Activated naive CD8-positive, alpha-beta T cell (primary cell): Measurements from ENCODE around the gene NR4A1.
A peak's percentile ranks its signal among the peaks of the same experiment; 100 is the strongest.

Experiments
- H3K27ac Mint-ChIP-seq: one replicate; pipeline ENCODE4 v1.8.0; 2021; ENCODE audit warnings: mixed read lengths
- H3K27me3 Mint-ChIP-seq: one replicate; pipeline ENCODE4 v1.8.0; 2021; ENCODE audit warnings: mixed read lengths
- H3K36me3 Mint-ChIP-seq: one replicate; pipeline ENCODE4 v1.8.0; 2021; ENCODE audit warnings: mixed read lengths
- H3K4me1 Mint-ChIP-seq: one replicate; pipeline ENCODE4 v1.8.0; 2021; ENCODE audit warnings: low read depth, mixed read lengths
- H3K4me3 Mint-ChIP-seq: one replicate; pipeline ENCODE4 v1.8.0; 2021; ENCODE audit warnings: mild to moderate bottlenecking, mixed read lengths
- H3K9me3 Mint-ChIP-seq: one replicate; pipeline ENCODE4 v1.8.0; 2021; ENCODE audit warnings: low read depth, mixed read lengths

Gene NR4A1

DNA sequence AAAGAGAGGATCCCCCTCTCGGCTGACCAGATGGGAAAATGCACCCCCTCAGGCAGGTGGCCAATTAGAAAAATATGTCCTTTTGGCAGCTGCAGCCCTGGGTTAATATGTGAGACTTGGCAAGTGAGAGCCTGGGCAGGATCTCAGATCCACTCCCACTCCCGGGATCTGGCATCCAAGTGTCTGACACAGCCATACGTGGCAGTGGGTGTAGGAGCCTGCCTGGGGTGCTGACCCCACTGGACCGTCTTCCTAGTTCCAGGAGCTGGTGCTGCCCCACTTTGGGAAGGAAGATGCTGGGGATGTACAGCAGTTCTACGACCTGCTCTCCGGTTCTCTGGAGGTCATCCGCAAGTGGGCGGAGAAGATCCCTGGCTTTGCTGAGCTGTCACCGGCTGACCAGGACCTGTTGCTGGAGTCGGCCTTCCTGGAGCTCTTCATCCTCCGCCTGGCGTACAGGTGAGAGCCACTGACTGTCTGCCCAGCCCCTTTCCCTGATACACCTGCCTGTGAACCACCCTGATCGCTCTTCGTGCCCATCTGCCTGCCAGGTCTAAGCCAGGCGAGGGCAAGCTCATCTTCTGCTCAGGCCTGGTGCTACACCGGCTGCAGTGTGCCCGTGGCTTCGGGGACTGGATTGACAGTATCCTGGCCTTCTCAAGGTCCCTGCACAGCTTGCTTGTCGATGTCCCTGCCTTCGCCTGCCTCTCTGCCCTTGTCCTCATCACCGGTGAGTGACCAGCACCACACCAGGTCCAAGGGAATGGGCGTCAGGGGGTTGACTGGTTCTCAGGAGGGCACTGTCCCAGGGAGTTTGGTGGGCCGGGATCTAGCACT lies 5.8 kb downstream of the NR4A1 start:
- Mint-ChIP-seq H3K27ac (no peak overlapping the region), H3K4me1 (peaks cover 15% of the 10 kb centered on the region), H3K36me3 (no peaks in the 10 kb centered on the region), H3K4me3 (no peak overlapping the region), H3K27me3 (no peaks in the 10 kb centered on the region), H3K9me3 (no peaks in the 10 kb centered on the region)

- Mint-ChIP-seq H3K27ac (no peak overlapping the region), H3K27me3 (no peaks in the 10 kb centered on the region), H3K4me3 (no peak overlapping the region), H3K36me3 (no peaks in the 10 kb centered on the region), H3K4me1 (peaks cover 8% of the 10 kb centered on the region), H3K9me3 (no peaks in the 10 kb centered on the region)
These were observed 6.7 kb downstream of the NR4A1 start for GRCh38 chr12:52057638-52058576.

GRCh38 chr12:52058631-52059361 lies 7.6 kb downstream of the NR4A1 start:
- Mint-ChIP-seq H3K27ac (no peak overlapping the region), H3K4me1 (peaks cover 2% of the 10 kb centered on the region)

DNA sequence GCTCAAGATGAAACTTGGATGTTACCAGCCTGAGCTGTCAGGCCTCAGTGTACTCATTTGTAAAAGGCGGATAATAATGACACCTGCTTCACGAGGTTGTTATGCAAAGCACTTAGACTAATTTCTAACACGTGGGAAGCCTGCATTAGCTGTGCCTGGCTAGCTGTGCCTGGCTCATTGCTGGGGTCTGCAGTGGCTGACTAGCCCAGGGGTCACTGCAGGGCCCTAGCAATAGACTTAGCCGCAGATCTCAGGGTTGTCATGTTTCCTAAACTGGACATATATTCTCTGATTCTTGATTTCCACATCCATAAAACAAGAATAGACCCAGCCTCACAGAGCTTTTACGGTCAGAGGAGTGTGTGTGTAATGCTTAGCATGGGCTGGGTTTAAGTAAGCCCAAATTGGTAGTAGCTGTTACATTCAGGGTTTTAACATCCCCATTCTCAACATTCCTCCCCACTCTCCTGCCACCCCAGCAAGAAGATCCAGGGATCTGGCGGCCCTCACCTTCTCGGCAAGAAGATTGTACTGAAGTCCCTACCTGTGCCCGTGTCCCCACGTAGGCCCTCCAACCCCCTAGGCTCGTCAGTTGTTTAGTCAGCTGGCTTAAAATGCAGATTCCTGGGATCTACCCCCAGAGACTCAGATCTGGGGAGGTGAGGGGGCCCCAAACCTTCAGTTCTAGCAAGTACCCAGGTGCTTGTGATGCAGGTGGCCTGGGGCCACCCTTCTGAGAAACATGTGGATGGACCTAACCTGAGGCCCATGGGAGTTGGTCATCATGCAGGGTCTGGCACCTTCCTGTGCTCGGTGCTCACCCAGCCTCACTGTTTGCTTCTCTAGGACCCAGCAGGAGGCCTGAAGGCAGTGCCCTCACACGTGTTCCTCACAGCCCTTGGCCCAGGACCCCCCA lies 8.6 kb downstream of the NR4A1 start:
- no peaks in the 10 kb centered on the region for H3K36me3 Mint-ChIP-seq
- H3K4me1 Mint-ChIP-seq: peaks cover 2% of the 10 kb centered on the region
- H3K4me3 Mint-ChIP-seq: no peak overlapping the region
- peak overlapping the region; percentile 28 for H3K27ac Mint-ChIP-seq
- no peaks in the 10 kb centered on the region for H3K27me3 Mint-ChIP-seq
- H3K9me3 Mint-ChIP-seq: no peaks in the 10 kb centered on the region

More at GRCh38 chr12:52058631-52059361, 7.6 kb downstream of the NR4A1 start:
- Mint-ChIP-seq H3K27me3 (no peaks in the 10 kb centered on the region), H3K4me3 (no peak overlapping the region), H3K9me3 (no peaks in the 10 kb centered on the region), H3K36me3 (no peaks in the 10 kb centered on the region)

DNA sequence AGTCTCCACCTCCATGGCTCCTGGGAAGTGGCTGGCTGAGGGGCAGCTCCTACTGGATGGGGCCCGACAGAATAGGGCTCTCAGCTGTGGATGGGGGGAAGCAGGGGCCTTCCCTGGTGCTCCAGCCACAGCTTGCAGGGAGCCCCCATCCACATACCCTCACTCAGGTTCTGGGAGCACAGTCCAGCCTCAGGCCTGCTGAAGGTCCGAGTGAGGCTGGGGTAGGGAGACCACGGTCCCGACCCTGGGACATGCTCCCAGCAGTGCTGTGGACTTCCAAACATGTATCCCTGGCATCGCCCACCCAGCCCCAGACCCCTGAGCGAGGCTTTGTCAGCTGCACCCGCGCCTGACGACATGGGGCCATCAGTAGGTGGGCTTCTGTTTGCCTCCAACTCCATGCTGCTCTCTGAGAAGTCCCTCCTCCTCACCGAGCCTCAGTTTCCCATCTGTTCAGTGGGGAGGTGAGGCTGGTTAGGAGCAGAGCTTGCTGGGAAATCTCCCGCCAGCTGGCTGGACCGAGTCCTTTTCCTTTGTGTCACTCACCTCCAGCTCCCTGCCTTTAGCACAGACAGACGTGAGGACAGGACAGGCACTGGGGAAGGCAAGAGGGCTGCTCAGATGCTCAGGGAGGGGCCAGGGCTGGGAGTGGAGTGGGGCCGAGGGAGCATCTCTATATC lies 9.4 kb downstream of the NR4A1 start:
- Mint-ChIP-seq H3K9me3 (no peaks in the 10 kb centered on the region), H3K36me3 (no peaks in the 10 kb centered on the region), H3K27ac (no peak overlapping the region), H3K4me1 (peaks cover 2% of the 10 kb centered on the region), H3K27me3 (no peaks in the 10 kb centered on the region), H3K4me3 (no peak overlapping the region)

DNA sequence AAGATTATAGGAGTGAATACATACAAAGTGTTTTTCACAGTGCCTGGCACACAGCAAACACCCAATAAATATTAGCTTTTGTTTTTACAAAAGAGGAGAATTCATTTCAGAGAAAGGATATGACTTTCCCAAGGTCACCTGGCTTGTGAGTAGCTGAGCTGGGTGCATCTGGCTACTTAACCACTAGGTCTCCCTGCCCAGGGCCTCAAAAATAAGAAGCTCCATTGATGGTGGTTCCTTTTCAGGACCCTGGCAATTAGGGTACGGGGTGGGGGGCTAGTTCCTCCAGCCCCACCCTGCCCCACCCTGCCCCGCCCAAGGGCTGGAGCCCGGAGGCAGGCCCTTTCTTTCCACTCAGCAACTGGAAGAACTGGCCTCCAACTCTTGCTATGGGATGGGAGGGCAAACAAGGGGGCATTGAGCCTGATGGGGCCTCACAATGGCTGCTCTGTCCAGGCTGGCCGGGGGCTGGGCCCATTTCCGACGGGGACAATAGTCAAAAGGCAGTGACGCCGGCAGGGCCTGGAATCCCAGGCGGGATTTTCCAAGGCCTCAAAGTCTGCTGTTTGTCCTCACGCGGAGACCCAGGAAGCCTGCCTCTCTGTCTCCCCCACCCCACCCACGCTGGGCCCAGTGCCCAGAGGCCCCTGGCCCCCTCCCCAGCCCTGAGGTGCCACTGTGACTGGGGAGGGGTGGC lies 10.4 kb downstream of the NR4A1 start:
- no peaks in the 10 kb centered on the region for H3K4me1 Mint-ChIP-seq
- no peak overlapping the region for H3K4me3 Mint-ChIP-seq
- no peaks in the 10 kb centered on the region for H3K36me3 Mint-ChIP-seq
- H3K27me3 Mint-ChIP-seq: no peaks in the 10 kb centered on the region
- H3K27ac Mint-ChIP-seq: no peak overlapping the region
- H3K9me3 Mint-ChIP-seq: no peaks in the 10 kb centered on the region

DNA sequence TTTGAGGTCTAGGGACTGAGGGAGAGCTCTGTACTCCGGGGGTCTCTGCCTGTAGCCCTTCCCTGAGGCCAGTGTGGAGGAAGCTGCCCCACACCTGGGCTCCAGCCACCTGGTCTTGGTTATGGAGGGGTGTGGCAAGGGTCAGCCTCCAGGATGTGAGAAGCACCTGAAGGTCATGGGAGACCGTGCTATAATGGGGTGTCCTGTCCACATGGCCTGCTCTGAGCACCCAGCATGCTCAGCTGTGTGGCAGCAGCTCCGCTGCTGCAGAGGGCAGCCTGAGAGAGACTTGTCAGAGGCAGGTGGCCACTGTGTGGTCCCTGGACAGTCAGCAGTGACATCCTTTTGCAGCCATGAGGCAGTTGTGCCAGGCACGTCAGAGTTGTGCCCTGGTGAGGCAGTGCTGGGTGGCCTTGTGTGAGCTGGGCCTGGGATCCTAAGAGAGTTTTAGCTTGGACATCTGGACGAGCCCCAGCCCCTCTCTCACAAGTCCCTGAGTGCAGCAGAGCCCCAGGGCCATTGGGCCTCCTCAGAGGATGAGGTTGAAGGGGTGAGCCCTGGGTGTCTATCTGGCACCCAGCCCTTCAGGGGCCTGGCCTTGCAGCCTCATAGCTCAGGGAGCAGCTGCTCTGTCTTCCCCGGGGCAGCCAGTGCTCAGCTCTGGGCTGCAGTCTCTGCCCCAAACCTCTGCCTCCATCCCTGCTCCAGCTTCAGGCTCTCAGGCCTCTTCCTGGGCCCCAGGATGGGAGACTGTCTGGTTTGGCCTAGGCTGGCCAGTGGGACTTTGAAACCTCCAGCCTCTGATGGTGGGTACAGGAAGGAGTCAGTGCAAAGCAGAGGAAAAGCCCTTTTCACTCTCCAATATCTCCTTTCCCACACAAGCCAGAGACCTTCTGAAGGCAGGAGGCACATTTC lies 11.2 kb downstream of the NR4A1 start:
- no peaks in the 10 kb centered on the region for H3K4me1 Mint-ChIP-seq
- no peaks in the 10 kb centered on the region for H3K27me3 Mint-ChIP-seq
- H3K27ac Mint-ChIP-seq: no peak overlapping the region
- no peaks in the 10 kb centered on the region for H3K36me3 Mint-ChIP-seq
- H3K4me3 Mint-ChIP-seq: no peak overlapping the region
- H3K9me3 Mint-ChIP-seq: no peaks in the 10 kb centered on the region

DNA sequence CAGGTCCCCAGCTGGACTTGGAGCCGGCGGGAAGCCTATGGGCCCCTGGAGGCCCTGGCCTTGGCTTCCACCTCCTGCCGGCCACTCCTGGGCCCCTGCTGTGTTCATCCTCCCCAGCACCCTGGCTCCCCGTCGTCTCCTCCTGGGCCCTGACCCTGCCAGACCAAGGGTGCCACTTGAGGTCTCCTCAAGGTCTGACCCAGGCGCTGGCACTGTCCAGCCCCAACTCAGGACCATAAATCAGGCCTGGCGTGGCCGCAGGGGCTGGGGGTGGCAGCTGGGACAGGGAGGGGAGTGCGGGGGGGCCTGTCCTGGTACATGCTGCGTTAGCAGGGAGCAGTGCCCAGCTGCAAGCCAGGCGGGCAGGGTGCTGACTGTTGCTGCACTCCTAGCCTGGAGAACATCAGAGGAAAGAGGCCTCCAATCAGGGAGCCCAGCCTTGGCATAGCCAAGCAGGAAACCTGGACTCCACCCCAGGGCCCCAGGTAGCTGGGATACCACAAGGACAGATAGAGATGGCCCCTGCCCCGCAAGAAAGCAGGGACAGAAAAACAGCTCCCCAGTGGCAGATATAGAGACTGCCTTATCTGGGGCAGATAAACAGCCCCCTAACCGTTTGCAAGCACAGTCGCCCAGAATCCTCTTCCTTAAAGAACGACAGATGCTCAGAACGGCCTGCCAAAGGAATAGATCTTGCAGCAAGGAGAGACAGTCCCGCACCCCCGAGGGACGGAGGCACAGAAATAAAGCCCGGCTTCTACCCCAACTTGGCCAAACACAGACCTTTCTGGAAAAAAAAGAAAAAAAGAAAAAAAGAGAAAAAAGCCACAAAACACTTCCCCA lies 12.1 kb downstream of the NR4A1 start:
- H3K9me3 Mint-ChIP-seq: no peaks in the 10 kb centered on the region
- no peaks in the 10 kb centered on the region for H3K36me3 Mint-ChIP-seq
- no peak overlapping the region for H3K4me3 Mint-ChIP-seq
- H3K4me1 Mint-ChIP-seq: no peaks in the 10 kb centered on the region
- no peaks in the 10 kb centered on the region for H3K27me3 Mint-ChIP-seq
- H3K27ac Mint-ChIP-seq: no peak overlapping the region

DNA sequence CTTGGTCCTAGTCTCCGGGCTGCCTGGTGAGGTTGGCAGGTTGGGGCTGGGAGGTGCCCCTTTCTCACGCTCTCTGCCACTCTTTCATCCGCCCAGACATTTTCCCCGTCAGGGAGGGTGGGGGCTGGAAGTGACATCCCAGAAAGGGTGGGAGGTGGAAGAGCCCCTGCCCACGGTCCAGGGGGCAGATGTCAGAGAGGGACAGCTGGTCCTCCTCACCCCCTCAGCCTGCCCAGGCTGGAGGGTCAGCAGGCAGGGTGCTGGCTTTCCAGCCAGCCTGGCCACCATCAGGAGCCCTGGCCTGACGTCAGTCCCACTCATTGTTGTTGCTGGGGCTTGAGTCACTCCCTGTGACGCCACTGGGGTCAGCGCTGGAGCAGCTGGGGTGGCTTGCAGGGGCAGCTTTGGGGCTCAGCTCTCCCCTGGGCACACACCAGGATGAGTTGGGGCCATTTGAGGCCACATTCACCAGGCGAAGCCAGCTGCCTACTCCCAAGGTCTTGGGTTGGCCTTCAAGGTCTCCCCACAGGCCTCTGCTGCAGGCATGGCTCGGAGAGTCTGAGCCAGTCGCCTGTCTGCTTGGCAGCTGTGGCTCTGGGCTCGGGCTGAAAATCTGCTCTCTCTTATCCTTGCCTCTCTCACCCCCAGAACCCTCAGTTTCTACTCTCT lies 12.9 kb downstream of the NR4A1 start:
- H3K4me1 Mint-ChIP-seq: peaks cover 2% of the 10 kb centered on the region
- no peaks in the 10 kb centered on the region for H3K9me3 Mint-ChIP-seq
- H3K27me3 Mint-ChIP-seq: no peaks in the 10 kb centered on the region
- H3K36me3 Mint-ChIP-seq: no peaks in the 10 kb centered on the region
- no peak overlapping the region for H3K4me3 Mint-ChIP-seq
- no peak overlapping the region for H3K27ac Mint-ChIP-seq

DNA sequence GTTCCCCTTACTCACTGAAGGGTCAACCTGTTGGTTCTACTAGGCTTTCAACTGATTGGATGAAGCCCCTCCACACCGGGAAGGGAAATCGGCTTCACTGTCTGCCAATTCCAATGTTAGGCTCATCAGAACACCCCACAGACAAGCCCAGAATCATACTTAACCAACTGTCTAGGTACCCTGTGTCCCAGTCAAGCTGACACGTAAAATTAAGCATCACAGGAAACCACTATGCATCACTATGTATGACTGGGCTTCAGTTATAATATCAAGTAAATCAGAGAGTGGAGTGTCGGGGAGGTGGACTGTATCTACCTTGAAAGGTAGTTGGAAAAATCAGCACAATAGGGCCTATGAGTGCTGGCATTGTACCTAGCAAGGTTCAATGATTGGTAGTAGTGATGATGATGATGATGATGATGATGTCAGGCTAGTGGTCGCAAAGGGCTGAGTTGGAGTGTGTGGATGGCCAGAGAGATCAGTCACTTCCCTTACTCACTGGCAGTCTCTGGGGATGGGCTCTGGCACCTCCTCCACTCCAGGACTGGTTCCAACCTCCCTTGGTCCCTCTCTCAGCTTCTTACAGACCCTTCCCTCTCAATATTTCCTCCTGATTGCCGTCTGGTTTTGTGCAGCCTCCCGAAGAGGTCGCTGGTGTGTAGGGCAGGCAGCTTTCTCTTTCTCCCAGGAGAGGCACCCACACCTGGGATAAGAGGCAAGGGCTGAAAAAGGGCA lies 15.3 kb downstream of the NR4A1 start:
- no peak overlapping the region for H3K4me3 Mint-ChIP-seq
- H3K4me1 Mint-ChIP-seq: peaks cover 19% of the 10 kb centered on the region
- no peaks in the 10 kb centered on the region for H3K36me3 Mint-ChIP-seq
- H3K27ac Mint-ChIP-seq: no peak overlapping the region
- H3K27me3 Mint-ChIP-seq: no peaks in the 10 kb centered on the region
- no peaks in the 10 kb centered on the region for H3K9me3 Mint-ChIP-seq

GRCh38 chr12:52067081-52067374 lies 15.8 kb downstream of the NR4A1 start:
- Mint-ChIP-seq H3K27me3 (no peaks in the 10 kb centered on the region), H3K27ac (no peak overlapping the region), H3K4me1 (peaks cover 23% of the 10 kb centered on the region), H3K9me3 (no peaks in the 10 kb centered on the region), H3K36me3 (no peaks in the 10 kb centered on the region), H3K4me3 (no peak overlapping the region)
